ENCODE results near the gene KCNQ4.

DNA sequence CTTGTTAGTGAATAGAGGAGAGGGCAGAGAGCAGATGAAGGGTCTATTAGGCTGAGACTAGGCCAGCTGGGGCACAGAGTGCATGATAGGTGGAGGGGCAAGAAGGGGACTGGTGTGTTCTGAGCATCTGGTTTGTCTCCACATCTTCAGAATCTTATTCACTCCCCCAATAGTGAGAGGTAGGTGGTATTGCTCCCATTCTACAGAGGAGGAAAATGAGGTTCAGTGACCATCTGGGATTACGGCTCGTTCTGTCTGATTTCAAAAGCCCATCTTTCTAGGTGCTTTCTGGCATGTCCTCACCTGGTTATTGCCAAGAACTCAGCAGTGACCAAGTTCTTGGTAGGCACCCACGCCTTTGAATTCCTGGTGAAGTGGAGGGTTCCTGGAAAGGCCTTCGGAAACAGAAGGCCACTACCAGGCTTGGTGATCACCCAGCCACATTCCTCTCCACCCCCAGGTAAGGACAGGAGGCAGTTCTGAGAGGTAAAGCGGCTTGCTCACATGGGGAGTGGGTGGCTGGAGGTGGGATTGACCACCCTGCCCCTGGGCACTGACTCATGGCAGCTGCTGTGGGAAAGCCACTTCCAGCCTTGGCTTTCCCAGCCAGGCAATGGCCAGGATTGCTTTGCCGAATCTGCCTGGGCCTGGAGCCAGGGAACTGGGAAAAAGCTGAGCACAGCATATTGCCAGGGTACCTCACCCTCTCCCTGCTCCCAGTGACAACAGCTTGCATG is 97.4 kb downstream of the KCNQ4 start:
- no peak for TF ChIP-seq CTCF (conservative IDR thresholded peaks at IDR 0.05; ENCODE audit: low read depth in 2 of 2)
- no peak for TF ChIP-seq ZNF331 (CRISPR knock-in tag; IDR thresholded peaks at IDR 0.05; ENCODE audit: low read depth)
- TF ChIP-seq STAT1 (IDR thresholded peaks at IDR 0.05; ENCODE audit: unreplicated experiment), result no peak
- TF ChIP-seq EZH2phosphoT487 (IDR thresholded peaks at IDR 0.05; ENCODE audit: unreplicated experiment), result no peak

Data from GM23338 (cell line).